PC-9 (cell line): ENCODE data around the gene CIART. TPM values are rescaled to one million over a fixed set of nuclear protein-coding genes. Genes with fewer than 3 reads are reported as not detected.

ENCODE experiments used
- BruUV-seq: library from RNA; stranded (reverse); fragments of 400-500 nt; replicated peaks from 2 replicates; lab custom pipeline; 2021; lab: Mats Ljungman, UMichigan
- CTCF ChIA-PET: fragments of 300-600 bp; sonication (Branson Sonifier 250); formaldehyde crosslinking; loops from one replicate; lab custom pipeline; 2022; ENCODE audit warnings: antibody characterized with exemption; lab: Charles Lee
- POLR2A ChIA-PET: fragments of 300-600 bp; sonication (Branson Sonifier 250); formaldehyde crosslinking; loops from one replicate; lab custom pipeline; 2022; ENCODE audit warnings: antibody characterized with exemption; ENCODE audit not compliant: unreplicated experiment; lab: Charles Lee
- DNase-seq, 2 experiments: peaks; one replicate each; pipeline versions ENCODE4 v3.0.0 to v3.0.0-alpha.2; 2015 to 2022; ENCODE audit warnings: mixed read lengths in 1 of 2
- H2AFZ ChIP-seq: fragments of 200-600 bp; sonication (generic); 2 replicates; pipeline ENCODE4 v1.8.1; 2017; ENCODE audit warnings: antibody characterized with exemption
- H3F3A ChIP-seq: fragments of 200-600 bp; sonication (generic); 2 replicates; pipeline ENCODE4 v1.8.1; 2017; ENCODE audit warnings: antibody characterized with exemption, mild to moderate bottlenecking, low read depth; ENCODE audit not compliant: insufficient read depth
- H3K27ac ChIP-seq: fragments of 200-600 bp; sonication (generic); 2 replicates; pipeline ENCODE4 v1.6.1; 2016; ENCODE audit warnings: mixed run types
- H3K27me3 ChIP-seq: fragments of 200-600 bp; sonication (generic); 2 replicates; pipeline ENCODE4 v1.6.1; 2016; ENCODE audit warnings: low read depth, mixed run types; ENCODE audit not compliant: insufficient read depth
- H3K36me3 ChIP-seq: fragments of 200-600 bp; sonication (generic); 2 replicates; pipeline ENCODE4 v1.6.1; 2016; ENCODE audit warnings: low read depth, mixed run types
- H3K4me1 ChIP-seq: fragments of 200-600 bp; sonication (generic); replicated peaks from 2 replicates; pipeline ENCODE4 v1.6.1; 2016; ENCODE audit warnings: mixed run types; ENCODE audit not compliant: insufficient read depth
- H3K4me2 ChIP-seq: fragments of 200-600 bp; sonication (generic); 2 replicates; pipeline ENCODE4 v1.6.1; 2017; ENCODE audit warnings: mixed run types
- H3K4me3 ChIP-seq: fragments of 200-600 bp; sonication (generic); 2 replicates; pipeline ENCODE4 v1.6.1; 2016; ENCODE audit warnings: mixed run types
- H3K79me2 ChIP-seq: fragments of 200-600 bp; sonication (generic); 2 replicates; pipeline ENCODE4 v1.6.1; 2017; ENCODE audit warnings: low read depth, mixed run types
- H3K9me2 ChIP-seq: fragments of 200-600 bp; sonication (generic); 2 replicates; pipeline ENCODE4 v1.8.1; 2017; ENCODE audit warnings: mild to moderate bottlenecking; ENCODE audit not compliant: insufficient read depth
- H3K9me3 ChIP-seq: fragments of 200-600 bp; sonication (generic); 2 replicates; pipeline ENCODE4 v1.8.1; 2016; ENCODE audit warnings: low read depth; ENCODE audit not compliant: insufficient read depth
- H4K20me1 ChIP-seq: fragments of 200-600 bp; sonication (generic); 2 replicates; pipeline ENCODE4 v1.8.1; 2017; ENCODE audit not compliant: insufficient read depth
- EZH2 ChIP-seq: fragments of 200-600 bp; sonication (generic); IDR thresholded peaks from 2 replicates; pipeline ENCODE4 v1.8.0; 2017; ENCODE audit warnings: antibody characterized with exemption, low read depth
- intact Hi-C: fragments of 100-400 bp; cut with micrococcal nuclease; formaldehyde crosslinking; loops from one replicate; pipeline ENCODE4 v1.10.0; 2022; ENCODE audit not compliant: unreplicated experiment
- total RNA-seq: library from RNA; stranded (reverse); gene quantifications from 2 replicates; pipeline ENCODE4 v1.2.3, GENCODE V29; 2021
- TF ChIP-seq, protein P1 (sequence below): fragments of 200-600 bp; sonication (generic); conservative IDR thresholded peaks from 2 replicates; pipeline ENCODE4 v1.6.1; 2017; ENCODE audit warnings: mixed run types, antibody characterized with exemption, mild to moderate bottlenecking, moderate library complexity

CIART gene
- total RNA-seq, 1 experiment from 2014 or later: 16.6 TPM

DNA sequence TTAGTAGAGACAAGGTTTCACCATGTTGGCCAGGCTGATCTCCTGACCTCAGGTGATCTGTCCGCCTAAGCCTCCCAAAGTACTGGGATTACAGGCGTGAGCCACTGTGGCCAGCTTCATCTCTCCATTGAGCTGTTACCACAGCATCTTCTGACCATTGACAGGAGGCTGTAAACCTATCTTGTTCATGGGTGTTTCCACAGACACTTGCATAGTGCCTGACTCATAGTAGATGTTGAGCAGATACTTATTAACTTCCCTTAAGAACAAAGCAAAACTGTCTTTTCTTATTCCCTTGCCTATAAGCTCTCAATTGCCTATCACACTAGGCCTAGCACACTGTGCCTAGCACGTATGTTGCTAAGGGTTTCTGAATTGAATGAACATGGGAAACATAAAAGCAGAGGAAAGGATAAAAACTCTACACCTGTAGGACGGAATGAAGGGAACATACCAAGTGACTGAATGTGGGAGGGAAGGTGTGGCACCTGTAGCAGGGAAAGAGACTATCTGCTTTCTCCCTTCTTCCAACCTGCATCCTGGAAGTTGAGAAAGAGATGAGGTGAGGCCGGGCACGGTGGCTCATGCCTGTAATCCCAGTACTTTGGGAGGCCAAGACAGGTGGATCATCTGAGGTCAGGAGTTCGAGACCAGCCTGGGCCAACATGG is 10.9 kb upstream of the CIART start:
- no TSS peak for BruUV-seq
- Histone ChIP-seq H3K36me3 (peaks cover 8% of the 10 kb centered on the region; the same call in 1 of the 2 replicates), H3K4me2 (no peak overlapping the region), H3K4me1 (peaks cover 16% of the 10 kb centered on the region; the same call in 1 of the 2 replicates), H3F3A (peaks cover 5% of the 10 kb centered on the region; the same call in 1 of the 2 replicates), H3K9me2 (no peaks in the 10 kb centered on the region), H3K27me3 (no peaks in the 10 kb centered on the region), H3K4me3 (no peak overlapping the region), H3K27ac (no peak overlapping the region), H2AFZ (no peak overlapping the region), H3K9me3 (no peaks in the 10 kb centered on the region), H4K20me1 (0 out of 2 replicates have a peak, but pooled peaks cover 4% of the 10 kb centered on the region), H3K79me2 (peaks cover 23% of the 10 kb centered on the region)
- TF ChIP-seq, protein P1, sequence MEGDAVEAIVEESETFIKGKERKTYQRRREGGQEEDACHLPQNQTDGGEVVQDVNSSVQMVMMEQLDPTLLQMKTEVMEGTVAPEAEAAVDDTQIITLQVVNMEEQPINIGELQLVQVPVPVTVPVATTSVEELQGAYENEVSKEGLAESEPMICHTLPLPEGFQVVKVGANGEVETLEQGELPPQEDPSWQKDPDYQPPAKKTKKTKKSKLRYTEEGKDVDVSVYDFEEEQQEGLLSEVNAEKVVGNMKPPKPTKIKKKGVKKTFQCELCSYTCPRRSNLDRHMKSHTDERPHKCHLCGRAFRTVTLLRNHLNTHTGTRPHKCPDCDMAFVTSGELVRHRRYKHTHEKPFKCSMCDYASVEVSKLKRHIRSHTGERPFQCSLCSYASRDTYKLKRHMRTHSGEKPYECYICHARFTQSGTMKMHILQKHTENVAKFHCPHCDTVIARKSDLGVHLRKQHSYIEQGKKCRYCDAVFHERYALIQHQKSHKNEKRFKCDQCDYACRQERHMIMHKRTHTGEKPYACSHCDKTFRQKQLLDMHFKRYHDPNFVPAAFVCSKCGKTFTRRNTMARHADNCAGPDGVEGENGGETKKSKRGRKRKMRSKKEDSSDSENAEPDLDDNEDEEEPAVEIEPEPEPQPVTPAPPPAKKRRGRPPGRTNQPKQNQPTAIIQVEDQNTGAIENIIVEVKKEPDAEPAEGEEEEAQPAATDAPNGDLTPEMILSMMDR: no peak
- TF ChIP-seq EZH2: no peak
- intact Hi-C loops: no loop called here
- DNase-seq: no peak
- ChIA-PET CTCF (interaction anchor here (0.6 kb wide), 1 partner anchor 198 kb away, joined by 5 read pairs; no protein-coding TSS in a partner anchor), POLR2A (no interaction called here)

DNA sequence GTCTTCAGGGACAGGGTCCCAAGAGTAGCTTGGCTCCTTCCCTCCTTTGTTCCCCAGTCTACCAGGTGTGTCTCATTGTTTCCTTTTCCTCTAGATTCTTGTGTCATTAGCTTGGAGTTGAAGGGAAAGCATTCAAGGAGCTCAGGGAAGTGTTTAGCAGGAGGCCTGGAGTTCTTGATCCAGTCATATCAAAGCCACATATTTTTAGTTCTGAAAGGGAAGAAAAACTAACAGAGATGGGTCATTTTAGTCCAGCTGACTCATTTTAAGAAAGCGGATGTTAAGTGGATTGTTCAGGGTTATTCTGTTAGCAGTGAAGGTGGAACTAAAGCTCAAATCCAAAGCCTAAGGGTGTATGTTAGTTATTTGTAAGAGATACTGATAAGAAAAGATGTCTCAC is 9.0 kb upstream of the CIART start:
- no peaks in the 10 kb centered on the region for H3K9me2 ChIP-seq
- H3K79me2 ChIP-seq: peaks cover 5% of the 10 kb centered on the region
- H3K27me3 ChIP-seq: no peaks in the 10 kb centered on the region
- POLR2A ChIA-PET: no interaction called here
- H3K36me3 ChIP-seq: no peaks in the 10 kb centered on the region
- H3K27ac ChIP-seq: no peak overlapping the region
- no peaks in the 10 kb centered on the region; the same call in 1 of the 2 replicates for H3F3A ChIP-seq
- H3K4me3 ChIP-seq: no peak overlapping the region
- no peaks in the 10 kb centered on the region for H4K20me1 ChIP-seq
- DNase-seq: no peak
- TF ChIP-seq EZH2: no peak
- TF ChIP-seq, protein P1: no peak
- no peaks in the 10 kb centered on the region for H3K9me3 ChIP-seq
- H3K4me1 ChIP-seq: peaks cover 6% of the 10 kb centered on the region; the same call in 1 of the 2 replicates
- BruUV-seq: no TSS peak
- H3K4me2 ChIP-seq: no peak overlapping the region
- intact Hi-C loops: no loop called here
- no peak overlapping the region for H2AFZ ChIP-seq
- CTCF ChIA-PET: no interaction called here

DNA sequence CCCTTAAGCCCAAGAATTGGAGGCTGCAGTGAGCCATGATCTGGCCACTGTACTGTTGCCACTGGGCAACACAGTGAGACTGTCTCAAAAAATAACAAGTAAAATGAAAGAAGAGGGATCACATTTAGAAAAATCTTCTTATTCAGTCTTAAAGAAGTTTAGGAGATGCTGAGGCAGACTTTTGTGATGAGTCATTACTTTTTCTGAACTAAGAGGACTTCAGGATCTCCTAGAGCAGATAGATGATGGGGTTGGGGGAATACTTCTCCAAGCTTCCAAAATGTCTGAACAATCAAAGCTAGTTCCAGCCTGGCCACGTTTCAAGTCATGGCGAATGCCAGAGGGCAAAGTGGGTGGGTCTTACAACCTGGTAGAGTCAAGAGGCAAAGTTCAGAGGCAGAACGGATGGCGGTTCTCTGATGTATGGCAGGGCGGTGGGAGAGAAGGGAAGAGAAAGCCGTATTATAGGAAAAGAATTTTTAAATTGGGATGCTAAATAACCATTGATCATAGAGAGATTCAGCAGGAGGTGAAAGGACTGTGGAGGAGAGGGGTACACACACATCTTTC is 2.1 kb upstream of the CIART start:
- H3K4me2 ChIP-seq: no peak overlapping the region
- no TSS peak for BruUV-seq

More for the DNA sequence above, 2.1 kb upstream of the CIART start:
- Histone ChIP-seq H4K20me1 (0 out of 2 replicates have a peak, but pooled peaks cover 3% of the 10 kb centered on the region), H3K27ac (no peak overlapping the region), H3K36me3 (no peaks in the 10 kb centered on the region), H3K9me3 (no peaks in the 10 kb centered on the region), H3K79me2 (no peaks in the 10 kb centered on the region), H3K9me2 (no peaks in the 10 kb centered on the region), H3K4me3 (no peak overlapping the region), H2AFZ (no peak overlapping the region), H3F3A (peaks cover 6% of the 10 kb centered on the region), H3K27me3 (no peaks in the 10 kb centered on the region), H3K4me1 (peaks cover 14% of the 10 kb centered on the region; the same call in 1 of the 2 replicates)
- DNase-seq: no peak
- CTCF ChIA-PET: interaction anchor here (0.6 to 2.7 kb wide), 2 partner anchors 24 to 29 kb away, joined by 3 to 23 read pairs; no protein-coding TSS in a partner anchor
- intact Hi-C loops: loop anchor here (10.0 kb wide), 1 partner anchor 345 kb away; the partner anchor contains the start of gene ENSA
- TF ChIP-seq EZH2: no peak
- TF ChIP-seq, protein P1: no peak
- POLR2A ChIA-PET: no interaction called here
